Osteocyte (in vitro differentiated cells): ENCODE data around the gene MS4A5. TPM values are rescaled to one million over a fixed set of nuclear protein-coding genes. Genes with fewer than 3 reads are reported as not detected.

Source experiments
- DNase-seq: peaks from one replicate; pipeline ENCODE4 v3.0.0; 2021; ENCODE audit warnings: mixed read lengths; ENCODE audit not compliant: unreplicated experiment; ENCODE audit errors: extremely low spot score
- H3K27ac Mint-ChIP-seq: one replicate; pipeline ENCODE4 v1.8.0; 2021; ENCODE audit warnings: mild to moderate bottlenecking, mixed read lengths; ENCODE audit not compliant: unreplicated experiment
- H3K27me3 Mint-ChIP-seq: one replicate; pipeline ENCODE4 v1.8.0; 2021; ENCODE audit warnings: mixed read lengths; ENCODE audit not compliant: unreplicated experiment
- H3K36me3 Mint-ChIP-seq: one replicate; pipeline ENCODE4 v1.8.0; 2021; ENCODE audit warnings: mixed read lengths; ENCODE audit not compliant: unreplicated experiment
- H3K4me1 Mint-ChIP-seq: one replicate; pipeline ENCODE4 v1.8.0; 2021; ENCODE audit warnings: mixed read lengths; ENCODE audit not compliant: unreplicated experiment
- H3K4me3 Mint-ChIP-seq: one replicate; pipeline ENCODE4 v1.8.0; 2021; ENCODE audit warnings: mild to moderate bottlenecking, moderate library complexity, mixed read lengths; ENCODE audit not compliant: unreplicated experiment
- H3K9me3 Mint-ChIP-seq: one replicate; pipeline ENCODE4 v1.8.0; 2021; ENCODE audit warnings: mixed read lengths; ENCODE audit not compliant: unreplicated experiment
- CTCF ChIP-seq: fragments of 200-600 bp; sonication (generic); IDR thresholded peaks from 2 replicates; pipeline ENCODE4 v1.5.0; 2021; ENCODE audit warnings: antibody characterized with exemption, mild to moderate bottlenecking, moderate library complexity
- total RNA-seq: library from RNA; stranded (reverse); gene quantifications from 2 replicates; pipeline ENCODE4 v1.2.1, GENCODE V29; 2021

Gene MS4A5
- total RNA-seq, 1 donor from 2014 or later = not detected

DNA sequence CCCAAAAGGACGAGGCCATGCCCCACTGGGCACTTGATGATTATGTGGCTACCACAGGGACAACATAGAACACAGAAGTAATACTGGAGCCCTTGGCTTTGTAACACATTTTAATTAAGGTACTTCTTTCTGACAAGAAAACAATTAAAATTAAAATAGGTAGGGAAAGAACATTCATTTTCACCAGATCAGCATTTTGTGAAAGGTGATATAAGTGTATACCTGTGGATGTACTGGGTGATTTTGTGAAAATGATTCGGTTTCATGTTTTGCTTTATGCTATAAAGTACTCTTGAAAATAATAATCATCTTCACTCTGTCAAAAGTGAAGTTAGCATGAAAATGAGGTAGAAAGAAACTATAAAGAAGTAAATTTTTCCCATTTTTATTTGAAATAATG, 64.1 kb downstream of the MS4A5 start:
- Mint-ChIP-seq H3K4me1 (peaks cover 4% of the 10 kb centered on the region), H3K27me3 (no peaks in the 10 kb centered on the region), H3K27ac (no peak overlapping the region), H3K36me3 (no peaks in the 10 kb centered on the region), H3K4me3 (no peak overlapping the region), H3K9me3 (no peaks in the 10 kb centered on the region)
- no peak for TF ChIP-seq CTCF
- DNase-seq = no peak

Other genes with a start within 250 kb of the MS4A5 start
- not detected in 2 replicates for gene MS4A6A, start 246.5 kb upstream of the MS4A5 start, total RNA-seq
- 0.30 TPM in 1 of 2 replicates, not detected in the other for gene MS4A4E, start 186.4 kb upstream of the MS4A5 start, total RNA-seq
- gene MS4A4A, start 148.9 kb upstream of the MS4A5 start, total RNA-seq = not detected in 2 replicates
- gene MS4A6E, start 102.3 kb upstream of the MS4A5 start, total RNA-seq = not detected in 2 replicates
- not detected in 2 replicates for gene MS4A7, start 51.0 kb upstream of the MS4A5 start, total RNA-seq
- gene MS4A14, start 33.1 kb upstream of the MS4A5 start, total RNA-seq = not detected in 2 replicates
- gene MS4A1, start 26.3 kb downstream of the MS4A5 start, total RNA-seq = not detected in 2 replicates
- gene MS4A12, start 63.2 kb downstream of the MS4A5 start, total RNA-seq = not detected in 2 replicates
- not detected in 2 replicates for gene MS4A13, start 85.8 kb downstream of the MS4A5 start, total RNA-seq